Panc1 (cell line): ENCODE data around the gene FBXW11. TPM values are rescaled to one million over a fixed set of nuclear protein-coding genes. Genes with fewer than 3 reads are reported as not detected.

Experiments
- ATAC-seq: fragments of 200-7000 bp; cut with Tn5 transposase; 2 replicates; pipeline ENCODE4 v1.9.1; 2020; ENCODE audit warnings: mild to moderate bottlenecking, moderate library complexity
- BruUV-seq: library from RNA; stranded (reverse); fragments of 400-500 nt; replicated peaks from 2 replicates; lab custom pipeline; 2021; lab: Mats Ljungman, UMichigan
- CTCF ChIA-PET: fragments of 300-600 bp; sonication (Branson Sonifier 250); formaldehyde crosslinking; loops from one replicate; lab custom pipeline; 2022; ENCODE audit warnings: antibody characterized with exemption; lab: Charles Lee
- POLR2A ChIA-PET: fragments of 300-600 bp; sonication (Branson Sonifier 250); formaldehyde crosslinking; loops from one replicate; lab custom pipeline; 2022; ENCODE audit warnings: antibody characterized with exemption; lab: Charles Lee
- DNase-seq: peaks from one replicate; pipeline ENCODE4 v3.0.0-alpha.2; 2010; ENCODE audit warnings: low read depth, low spot score
- H3K27ac ChIP-seq: 2 replicates; pipeline ENCODE4 v1.5.1; 2011; ENCODE audit warnings: mild to moderate bottlenecking, low read length, inconsistent platforms
- H3K27me3 ChIP-seq: fragments of 200-500 bp; sonication (Bioruptor generic); 2 replicates; pipeline ENCODE4 v1.6.0; 2014; ENCODE audit warnings: low read length, inconsistent platforms; ENCODE audit not compliant: control insufficient read depth, insufficient read depth
- H3K36me3 ChIP-seq: fragments of 200-500 bp; sonication (Bioruptor generic); 2 replicates; pipeline ENCODE4 v1.5.1; 2014; ENCODE audit warnings: inconsistent platforms, mild to moderate bottlenecking, low read length, moderate library complexity; ENCODE audit not compliant: control insufficient read depth, insufficient read depth
- H3K4me1 ChIP-seq: 2 replicates; pipeline ENCODE4 v1.5.1; 2011; ENCODE audit warnings: inconsistent platforms, mild to moderate bottlenecking, low read length, moderate library complexity; ENCODE audit not compliant: control insufficient read depth, insufficient read depth
- H3K4me3 ChIP-seq, 2 experiments: 2 replicates each; pipeline ENCODE4 v1.5.1; 2011 to 2012; ENCODE audit warnings: low read depth in 2 of 2, low read length in 2 of 2, mild to moderate bottlenecking in 2 of 2, inconsistent platforms in 1 of 2, moderate library complexity in 1 of 2
- H3K9me3 ChIP-seq: fragments of 200-500 bp; sonication (Bioruptor generic); 2 replicates; pipeline ENCODE4 v1.5.1; 2014; ENCODE audit warnings: low read depth, mild to moderate bottlenecking, inconsistent platforms, low read length, moderate library complexity; ENCODE audit not compliant: control insufficient read depth, insufficient read depth
- CTCF ChIP-seq: fragments of 450-650 bp; IDR thresholded peaks from 2 replicates; pipeline ENCODE4 v1.5.1; 2017; ENCODE audit warnings: mild to moderate bottlenecking
- POLR2AphosphoS5 ChIP-seq: IDR thresholded peaks from 2 replicates; pipeline ENCODE4 v1.6.1; 2012; ENCODE audit warnings: mild to moderate bottlenecking, low read depth, low read length, moderate library complexity
- REST ChIP-seq, 2 experiments: IDR thresholded peaks; 2 replicates each; pipeline ENCODE4 v1.6.1; 2011 to 2012; ENCODE audit warnings: low read depth in 2 of 2, control low read depth in 1 of 2, low read length in 1 of 2, mild to moderate bottlenecking in 1 of 2, moderate library complexity in 1 of 2; ENCODE audit not compliant: insufficient read depth in 1 of 2
- SIN3A ChIP-seq: IDR thresholded peaks from 2 replicates; pipeline ENCODE4 v1.6.1; 2012; ENCODE audit warnings: low read depth, mild to moderate bottlenecking, low read length, moderate library complexity, borderline replicate concordance; ENCODE audit not compliant: insufficient read depth
- TCF7L2 ChIP-seq: IDR thresholded peaks from 2 replicates; pipeline ENCODE4 v1.6.1; 2011; ENCODE audit warnings: mild to moderate bottlenecking, low read depth, low read length, inconsistent platforms
- in situ Hi-C: cut with HindIII; loops from 2 replicates; pipeline ENCODE4 v1.10.0; 2016; ENCODE audit warnings: low sequenced_read_pairs, low pct_unique_long_range_greater_than_20kb
- intact Hi-C: fragments of 100-400 bp; cut with micrococcal nuclease; formaldehyde crosslinking; loops from one replicate; pipeline ENCODE4 v1.10.0; 2022; ENCODE audit not compliant: unreplicated experiment
- total RNA-seq: library from RNA; stranded (reverse); gene quantifications from one replicate; pipeline ENCODE4 v1.2.1, GENCODE V29; 2021; ENCODE audit not compliant: unreplicated experiment

Gene FBXW11
- total RNA-seq, 1 experiment from 2014 or later: 111 TPM

GRCh38 chr5:171963416-171963815 is 43.0 kb downstream of the FBXW11 start:
- ATAC-seq: no peak
- H3K4me3 ChIP-seq: no peak overlapping the region
- H3K27me3 ChIP-seq: no peaks in the 10 kb centered on the region
- H3K4me1 ChIP-seq: peaks cover 61% of the 10 kb centered on the region
- in situ Hi-C loops (no loop called here), intact Hi-C loops (no loop called here)
- CTCF ChIA-PET: no interaction called here
- no peaks in the 10 kb centered on the region for H3K36me3 ChIP-seq
- POLR2A ChIA-PET: interaction anchor here (0.6 kb wide), 1 partner anchor 43 kb away, joined by 3 read pairs; the partner anchor contains the start of gene FBXW11
- no peak for TF ChIP-seq SIN3A
- TF ChIP-seq TCF7L2: no peak
- no peak for TF ChIP-seq POLR2AphosphoS5
- peak overlapping the region; percentile 83 for H3K27ac ChIP-seq
- DNase-seq: no peak
- no peaks in the 10 kb centered on the region for H3K9me3 ChIP-seq
- no TSS peak for BruUV-seq

GRCh38 chr5:171961117-171961516 is 45.3 kb downstream of the FBXW11 start:
- H3K36me3 ChIP-seq: no peaks in the 10 kb centered on the region
- H3K4me1 ChIP-seq: peaks cover 73% of the 10 kb centered on the region
- no peak for ATAC-seq
- no peaks in the 10 kb centered on the region for H3K9me3 ChIP-seq
- in situ Hi-C loops: no loop called here
- no TSS peak for BruUV-seq
- TF ChIP-seq CTCF: no peak
- no peak for TF ChIP-seq TCF7L2
- TF ChIP-seq REST (IDR thresholded peaks at IDR 0.05; ENCODE audit: insufficient read depth in 1 of 2, low read depth in 2 of 2, low read length in 1 of 2): no peak
- TF ChIP-seq SIN3A: no peak
- TF ChIP-seq POLR2AphosphoS5: no peak
- peak overlapping the region; percentile 83 for H3K27ac ChIP-seq
- intact Hi-C loops: no loop called here
- H3K4me3 ChIP-seq: no peak overlapping the region
- ChIA-PET POLR2A (no interaction called here), CTCF (no interaction called here)
- no peak for DNase-seq
- H3K27me3 ChIP-seq: no peaks in the 10 kb centered on the region

- ChIA-PET CTCF (no interaction called here), POLR2A (no interaction called here)
- no TSS peak for BruUV-seq
- TF ChIP-seq TCF7L2 (no peak), POLR2AphosphoS5 (no peak), CTCF (no peak), SIN3A (no peak), REST (IDR thresholded peaks at IDR 0.05; ENCODE audit: insufficient read depth in 1 of 2, low read depth in 2 of 2, low read length in 1 of 2) (no peak)
- no peak for DNase-seq
- Histone ChIP-seq H3K27ac (peak overlapping the region; percentile 95), H3K4me3 (0 out of 4 replicates have a peak overlapping the region, but pooled peaks of 1 of the 2 experiments have one; percentile 16), H3K4me1 (peaks cover 82% of the 10 kb centered on the region), H3K36me3 (no peaks in the 10 kb centered on the region), H3K9me3 (no peaks in the 10 kb centered on the region), H3K27me3 (no peaks in the 10 kb centered on the region)
- intact Hi-C loops: no loop called here
- no peak for ATAC-seq
- in situ Hi-C loops: no loop called here
Measured at GRCh38 chr5:171957591-171958251, 48.7 kb downstream of the FBXW11 start.
